IMR-90 (cell line): ENCODE measurements around the gene UBR4. TPM values are rescaled to one million over a fixed set of nuclear protein-coding genes. Genes with fewer than 3 reads are reported as not detected.

Experiments
- ATAC-seq: fragments of 200-7000 bp; cut with Tn5 transposase; 2 replicates; pipeline ENCODE4 v1.9.1; 2020; ENCODE audit warnings: low read depth, mild to moderate bottlenecking, moderate library complexity
- BruUV-seq: library from RNA; stranded (reverse); fragments of 400-500 nt; replicated peaks from 2 replicates; lab custom pipeline; 2021; lab: Mats Ljungman, UMichigan
- CTCF ChIA-PET: fragments of 300-600 bp; formaldehyde crosslinking; extraction: SDS; loops from one replicate; lab custom pipeline; 2021; ENCODE audit warnings: antibody characterized with exemption; lab: Yijun Ruan, JAX
- POLR2A ChIA-PET: fragments of 300-600 bp; sonication (Branson Sonifier 250); formaldehyde crosslinking; loops from one replicate; lab custom pipeline; 2022; ENCODE audit warnings: antibody characterized with exemption; ENCODE audit not compliant: unreplicated experiment; lab: Charles Lee
- DNase-seq: peaks from one replicate; pipeline ENCODE4 v3.0.0; 2013
- H2AFZ ChIP-seq: replicated peaks from 2 replicates; pipeline ENCODE3; 2013; ENCODE audit warnings: low read length, mild to moderate bottlenecking; ENCODE audit not compliant: poor library complexity
- H2AK5ac ChIP-seq: 2 replicates; pipeline ENCODE4 v1.6.1; 2013; ENCODE audit warnings: low read depth, low read length, inconsistent platforms
- H2AK9ac ChIP-seq: replicated peaks from 2 replicates; pipeline ENCODE3; 2013; ENCODE audit warnings: mild to moderate bottlenecking, low read depth, low read length, moderate library complexity; ENCODE audit not compliant: poor library complexity
- H2BK120ac ChIP-seq: 2 replicates; pipeline ENCODE4 v1.6.1; 2013; ENCODE audit warnings: low read depth, low read length, inconsistent platforms
- H2BK15ac ChIP-seq: 3 replicates; pipeline ENCODE4 v1.6.1; 2013; ENCODE audit warnings: low read depth, low read length, inconsistent platforms
- H2BK20ac ChIP-seq: 2 replicates; pipeline ENCODE4 v1.6.1; 2013; ENCODE audit warnings: low read depth, mild to moderate bottlenecking, inconsistent platforms, low read length, moderate library complexity
- H2BK5ac ChIP-seq: 2 replicates; pipeline ENCODE4 v1.6.1; 2013; ENCODE audit warnings: mild to moderate bottlenecking, low read depth, low read length, inconsistent platforms; ENCODE audit not compliant: poor library complexity, severe bottlenecking
- H3K14ac ChIP-seq: replicated peaks from 2 replicates; pipeline ENCODE4 v1.6.1; 2013; ENCODE audit warnings: low read depth, low read length, inconsistent platforms
- H3K18ac ChIP-seq: 2 replicates; pipeline ENCODE4 v1.6.1; 2013; ENCODE audit warnings: low read depth, low read length, control low read depth
- H3K23ac ChIP-seq: 2 replicates; pipeline ENCODE4 v1.6.1; 2013; ENCODE audit warnings: low read depth, low read length, inconsistent platforms
- H3K27ac ChIP-seq: 2 replicates; pipeline ENCODE4 v1.5.1; 2013; ENCODE audit warnings: mild to moderate bottlenecking, control low read depth, low read length; ENCODE audit not compliant: insufficient read depth
- H3K27me3 ChIP-seq: 2 replicates; pipeline ENCODE4 v1.6.1; 2013; ENCODE audit warnings: low read length; ENCODE audit not compliant: control insufficient read depth, insufficient read depth
- H3K36me3 ChIP-seq: 2 replicates; pipeline ENCODE4 v1.6.1; 2013; ENCODE audit warnings: low read length, mixed read lengths; ENCODE audit not compliant: control insufficient read depth, insufficient read depth
- H3K4ac ChIP-seq: 2 replicates; pipeline ENCODE4 v1.6.1; 2013; ENCODE audit warnings: low read depth, low read length, inconsistent platforms
- H3K4me1 ChIP-seq: 2 replicates; pipeline ENCODE4 v1.6.1; 2013; ENCODE audit warnings: low read length, mixed read lengths; ENCODE audit not compliant: control insufficient read depth, insufficient read depth
- H3K4me2 ChIP-seq: 2 replicates; pipeline ENCODE4 v1.6.1; 2013; ENCODE audit warnings: low read depth, mild to moderate bottlenecking, control low read depth, low read length, moderate library complexity
- H3K4me3 ChIP-seq: 2 replicates; pipeline ENCODE4 v1.5.1; 2013; ENCODE audit warnings: low read depth, mild to moderate bottlenecking, control low read depth, low read length, moderate library complexity; ENCODE audit not compliant: insufficient read depth
- H3K56ac ChIP-seq: 2 replicates; pipeline ENCODE4 v1.6.1; 2013; ENCODE audit warnings: low read length, inconsistent platforms; ENCODE audit not compliant: insufficient read depth; ENCODE audit errors: extremely low read depth
- H3K79me1 ChIP-seq, 2 experiments: 2 replicates each; pipeline ENCODE4 v1.6.1; 2013; ENCODE audit warnings: low read length in 2 of 2, inconsistent platforms in 1 of 2, low read depth in 1 of 2
- H3K9ac ChIP-seq: 2 replicates; pipeline ENCODE4 v1.6.1; 2013; ENCODE audit warnings: low read depth, low read length, control low read depth
- H3K9me1 ChIP-seq: 2 replicates; pipeline ENCODE4 v1.6.1; 2013; ENCODE audit warnings: low read length, inconsistent platforms; ENCODE audit not compliant: insufficient read depth
- H3K9me3 ChIP-seq: 2 replicates; pipeline ENCODE4 v1.6.1; 2013; ENCODE audit warnings: low read length; ENCODE audit not compliant: control insufficient read depth, insufficient read depth
- H4K20me1 ChIP-seq: 2 replicates; pipeline ENCODE4 v1.6.1; 2013; ENCODE audit warnings: low read length, inconsistent platforms; ENCODE audit not compliant: insufficient read depth
- H4K5ac ChIP-seq: 2 replicates; pipeline ENCODE4 v1.6.1; 2013; ENCODE audit warnings: mild to moderate bottlenecking, low read depth, low read length, control low read depth
- H4K8ac ChIP-seq, 2 experiments: 2 replicates each; pipeline ENCODE4 v1.6.1; 2013; ENCODE audit warnings: low read depth in 2 of 2, low read length in 2 of 2, control low read depth in 1 of 2, inconsistent platforms in 1 of 2
- H4K91ac ChIP-seq: 2 replicates; pipeline ENCODE4 v1.6.1; 2013; ENCODE audit warnings: low read depth, low read length, inconsistent platforms; ENCODE audit not compliant: insufficient read depth
- BHLHE40 ChIP-seq: fragments of 150-350 bp; IDR thresholded peaks from 2 replicates; pipeline ENCODE4 v1.6.1; 2016; ENCODE audit warnings: mild to moderate bottlenecking, low read depth, low read length
- CEBPB ChIP-seq: IDR thresholded peaks from 2 replicates; pipeline ENCODE4 v1.6.1; 2012; ENCODE audit warnings: low read depth, low read length, improper control_type of control experiment
- CHD1 ChIP-seq: IDR thresholded peaks from 2 replicates; pipeline ENCODE4 v1.6.1; 2012; ENCODE audit warnings: low read depth, low read length, improper control_type of control experiment
- CTCF ChIP-seq: conservative IDR thresholded peaks from 2 replicates; pipeline ENCODE4 v1.5.1; 2012; ENCODE audit warnings: mild to moderate bottlenecking, low read depth, low read length, improper control_type of control experiment
- ELK1 ChIP-seq: fragments of 150-350 bp; IDR thresholded peaks from 2 replicates; pipeline ENCODE4 v1.6.1; 2016; ENCODE audit warnings: low read depth, mild to moderate bottlenecking, low read length, moderate library complexity, borderline replicate concordance
- FOS ChIP-seq: fragments of 150-350 bp; IDR thresholded peaks from 2 replicates; pipeline ENCODE4 v1.6.1; 2016; ENCODE audit warnings: low read depth, low read length
- MAFK ChIP-seq: IDR thresholded peaks from 2 replicates; pipeline ENCODE4 v1.6.1; 2012; ENCODE audit warnings: low read depth, low read length, improper control_type of control experiment
- MAZ ChIP-seq: IDR thresholded peaks from 2 replicates; pipeline ENCODE4 v1.6.1; 2012; ENCODE audit warnings: low read depth, mild to moderate bottlenecking, low read length, improper control_type of control experiment, moderate library complexity, borderline replicate concordance
- MXI1 ChIP-seq: IDR thresholded peaks from 2 replicates; pipeline ENCODE4 v1.6.1; 2012; ENCODE audit warnings: low read depth, mild to moderate bottlenecking, low read length, moderate library complexity, borderline replicate concordance
- NFE2L2 ChIP-seq: fragments of 150-350 bp; IDR thresholded peaks from 2 replicates; pipeline ENCODE4 v1.6.1; 2016; ENCODE audit warnings: low read depth, mild to moderate bottlenecking, low read length
- POLR2A ChIP-seq: IDR thresholded peaks from 2 replicates; pipeline ENCODE4 v1.6.1; 2012; ENCODE audit warnings: mild to moderate bottlenecking, low read depth, low read length
- RAD21 ChIP-seq: IDR thresholded peaks from 2 replicates; pipeline ENCODE4 v1.6.1; 2012; ENCODE audit warnings: low read length, improper control_type of control experiment
- RCOR1 ChIP-seq: IDR thresholded peaks from 2 replicates; pipeline ENCODE4 v1.6.1; 2012; ENCODE audit warnings: mild to moderate bottlenecking, low read length, improper control_type of control experiment; ENCODE audit not compliant: insufficient replicate concordance
- RFX5 ChIP-seq: IDR thresholded peaks from 2 replicates; pipeline ENCODE4 v1.8.0; 2012; ENCODE audit warnings: low read depth, mild to moderate bottlenecking, low read length, moderate library complexity
- SMC3 ChIP-seq: fragments of 150-350 bp; IDR thresholded peaks from 2 replicates; pipeline ENCODE4 v1.6.1; 2016; ENCODE audit warnings: low read depth, mild to moderate bottlenecking, antibody characterized with exemption, low read length, moderate library complexity
- USF2 ChIP-seq: fragments of 150-350 bp; IDR thresholded peaks from 2 replicates; pipeline ENCODE4 v1.6.1; 2017; ENCODE audit warnings: mild to moderate bottlenecking, antibody characterized with exemption, low read length, low read depth
- WGBS, 2 experiments: methylation state at CpG; one replicate each; pipeline versions ENCODE4 v1.1.5 to v1.1.7; 2013; ENCODE audit warnings: missing lambda C conversion rate in 2 of 2; ENCODE audit not compliant: insufficient read length in 1 of 2; ENCODE audit errors: extremely low coverage in 2 of 2; 5-methylcytosine and 5-hydroxymethylcytosine counted together
- dilution Hi-C: fragments of 300-500 bp; cut with HindIII; formaldehyde crosslinking; loops from one replicate; pipeline ENCODE4 v1.14.3; 2018; ENCODE audit warnings: low sequenced_read_pairs; ENCODE audit not compliant: unreplicated experiment
- in situ Hi-C: fragments of 300-500 bp; cut with MboI; formaldehyde crosslinking; loops from 3 replicates; pipeline ENCODE4 v1.14.3; 2019; ENCODE audit warnings: low sequenced_read_pairs, inconsistent platforms, mixed read lengths
- intact Hi-C: fragments of 100-400 bp; cut with micrococcal nuclease; formaldehyde crosslinking; loops from 2 replicates; pipeline ENCODE4 v1.10.0; 2022
- polyA plus RNA-seq, 3 experiments: library from polyadenylated mRNA; depleted of rRNA; stranded (reverse); fragments of >200 nt; gene quantifications; 2 replicates each; pipeline ENCODE4 v1.2.3, GENCODE V29; 2012; ENCODE audit warnings: low replicate concordance in 1 of 3
- total RNA-seq: library from RNA; depleted of rRNA; stranded (reverse); fragments of >200 nt; gene quantifications from 2 replicates; pipeline ENCODE4 v1.2.3, GENCODE V29; 2012

Gene UBR4
- total and polyA plus RNA-seq, 2 of the 4 experiments (the other 2 are of a cell fraction), result 87.8 to 121 TPM

- DNase-seq (no peak), ATAC-seq (no peak)
- ChIA-PET CTCF (no interaction called here), POLR2A (no interaction called here)
- no peak overlapping the region for H3K14ac ChIP-seq
- no peak overlapping the region for H3K4me2 ChIP-seq
- BruUV-seq, result no TSS peak
- H2AFZ ChIP-seq, result peak overlapping the region; percentile 41
- H3K4me3 ChIP-seq, result no peak overlapping the region
- no peaks in the 10 kb centered on the region for H3K4me1 ChIP-seq
- no peaks in the 10 kb centered on the region for H3K9me3 ChIP-seq
- no peak overlapping the region for H2AK5ac ChIP-seq
- H2BK15ac ChIP-seq, result no peak overlapping the region
- H3K18ac ChIP-seq, result no peak overlapping the region
- no peak overlapping the region for H4K5ac ChIP-seq
- H2BK5ac ChIP-seq, result no peak overlapping the region
- in situ Hi-C loops, result no loop called here
- no peaks in the 10 kb centered on the region for H3K79me1 ChIP-seq
- TF ChIP-seq NFE2L2 (no peak), USF2 (no peak), BHLHE40 (no peak), CHD1 (no peak), CEBPB (no peak), RCOR1 (no peak), ELK1 (no peak), CTCF (no peak), MAFK (no peak), SMC3 (no peak), MXI1 (no peak), RAD21 (no peak), RFX5 (no peak), MAZ (no peak), POLR2A (no peak), FOS (no peak)
- dilution Hi-C loops, result no loop called here
- no peak overlapping the region for H2BK120ac ChIP-seq
- WGBS, 2 experiments, result 40% methylated on average over 8 of the region's 14 CpGs; no CpG with 5 or more reads in 1 of the 2 experiments
- no peak overlapping the region for H3K56ac ChIP-seq
- no peaks in the 10 kb centered on the region for H4K20me1 ChIP-seq
- peaks cover 3% of the 10 kb centered on the region; the same call in 1 of the 2 replicates for H3K9me1 ChIP-seq
- peaks cover 51% of the 10 kb centered on the region for H3K27me3 ChIP-seq
- no peak overlapping the region for H3K23ac ChIP-seq
- H4K91ac ChIP-seq, result no peak overlapping the region
- H3K36me3 ChIP-seq, result no peaks in the 10 kb centered on the region
- no peak overlapping the region for H3K4ac ChIP-seq
- H3K9ac ChIP-seq, result no peak overlapping the region
- intact Hi-C loops, result no loop called here
- H4K8ac ChIP-seq, result no peak overlapping the region
- H2BK20ac ChIP-seq, result no peak overlapping the region
- H2AK9ac ChIP-seq, result peak overlapping the region; percentile 13
- H3K27ac ChIP-seq, result no peak overlapping the region
Observed at GRCh38 chr1:19057182-19057779, 152.8 kb downstream of the UBR4 start.
